HG03159 (cell line): ENCODE data around the gene CCDC169.
"Not testable (repeated sequence)": the region's sequence is repeated elsewhere in the genome, so short reads cannot be mapped to it uniquely, and the experiment has no call there.

ENCODE experiments used
- ATAC-seq: cut with Tn5 transposase; IDR thresholded peaks from one replicate; pipeline ENCODE4 v1.9.1; 2021; ENCODE audit warnings: mild to moderate bottlenecking, moderate library complexity; ENCODE audit not compliant: unreplicated experiment

The CCDC169 gene

GRCh38 chr13:36297366-36298338 lies at the start of gene CCDC169:
Gene CCDC169, minus strand, starts transcription at chr13:36297814. Its CDS starts 95 bp downstream, at chr13:36297719.
- ATAC-seq = peak; percentile 64

GRCh38 chr13:36346222-36347083 lies 48.8 kb upstream of the CCDC169 start, which contains the start of gene SPART:
Gene SPART, minus strand, starts transcription at chr13:36346394. Its CDS starts 10,564 bp downstream, at chr13:36335830.
- ATAC-seq = peak; percentile 92

GRCh38 chr13:36345438-36346221 lies 48.0 kb upstream of the CCDC169 start:
- ATAC-seq = peak; percentile 31

- peak; percentile 33 for ATAC-seq
Measured at GRCh38 chr13:36344886-36345437, 47.3 kb upstream of the CCDC169 start.

- no peak for ATAC-seq
Measured at GRCh38 chr13:36344173-36344572, 46.6 kb upstream of the CCDC169 start.

GRCh38 chr13:36343766-36344165 lies 46.2 kb upstream of the CCDC169 start:
- ATAC-seq = no peak

- ATAC-seq = no peak
Measured at GRCh38 chr13:36342715-36343114, 45.1 kb upstream of the CCDC169 start.

GRCh38 chr13:36341718-36342117 lies 44.1 kb upstream of the CCDC169 start:
- ATAC-seq = no peak

- ATAC-seq = no peak
Measured at GRCh38 chr13:36339600-36340155, 42.1 kb upstream of the CCDC169 start.

- ATAC-seq = no peak
Measured at GRCh38 chr13:36337938-36338641, 40.5 kb upstream of the CCDC169 start.

- no peak for ATAC-seq
Measured at GRCh38 chr13:36332986-36333385, 35.4 kb upstream of the CCDC169 start.

- ATAC-seq = not testable (repeated sequence)
Measured at GRCh38 chr13:36332255-36332654, 34.6 kb upstream of the CCDC169 start.

GRCh38 chr13:36331280-36331679 lies 33.7 kb upstream of the CCDC169 start:
- no peak for ATAC-seq

GRCh38 chr13:36329361-36329760 lies 31.7 kb upstream of the CCDC169 start:
- no peak for ATAC-seq

GRCh38 chr13:36328821-36329220 lies 31.2 kb upstream of the CCDC169 start:
- ATAC-seq = no peak

- no peak for ATAC-seq
Measured at GRCh38 chr13:36325912-36326311, 28.3 kb upstream of the CCDC169 start.

GRCh38 chr13:36324881-36325280 lies 27.3 kb upstream of the CCDC169 start:
- ATAC-seq = not testable (repeated sequence)

- ATAC-seq = no peak
Measured at GRCh38 chr13:36323951-36324566, 26.4 kb upstream of the CCDC169 start.

- ATAC-seq = no peak
Measured at GRCh38 chr13:36323408-36323807, 25.8 kb upstream of the CCDC169 start.
